Naive thymus-derived CD4-positive, alpha-beta T cell (primary cell): ENCODE data around the gene PPP1R1C. TPM values are rescaled to one million over a fixed set of nuclear protein-coding genes. Genes with fewer than 3 reads are reported as not detected.

Experiments
- ATAC-seq: fragments of 150-1000 bp; cut with Tn5 transposase; 2 replicates; pipeline ENCODE4 v1.10.0; 2021; ENCODE audit warnings: mild to moderate bottlenecking, moderate library complexity
- CTCF ChIA-PET: fragments of 350-600 bp; sonication (Branson Sonifier 250); formaldehyde crosslinking; loops from one replicate; lab custom pipeline; 2021; ENCODE audit warnings: antibody characterized with exemption; lab: Charles Lee
- POLR2A ChIA-PET: fragments of 350-600 bp; sonication (Branson Sonifier 250); formaldehyde crosslinking; loops from one replicate; lab custom pipeline; 2021; ENCODE audit warnings: antibody characterized with exemption, inconsistent platforms; lab: Charles Lee
- DNase-seq, 9 donors: peaks; one replicate each; pipeline versions ENCODE4 v3.0.0 to v3.0.0-alpha.2; 2020 to 2022; ENCODE audit warnings: mixed read lengths in 1 of 9
- H3K27ac ChIP-seq: one replicate; pipeline ENCODE4 v1.7.0; 2013; ENCODE audit warnings: mild to moderate bottlenecking, low read depth, low read length, moderate library complexity
- H3K27me3 ChIP-seq, 2 donors: one replicate each; pipeline ENCODE4 v1.7.0; 2013; ENCODE audit warnings: low read length in 2 of 2, mild to moderate bottlenecking in 2 of 2, moderate library complexity in 2 of 2; ENCODE audit not compliant: control insufficient read depth in 2 of 2, insufficient read depth in 2 of 2
- H3K36me3 ChIP-seq, 3 experiments: 1 replicate in 2 of 3; 2 replicates in 1 of 3; pipeline ENCODE4 v1.7.0; 2013; ENCODE audit warnings: low read length in 3 of 3, mild to moderate bottlenecking in 3 of 3, moderate library complexity in 1 of 3; ENCODE audit not compliant: insufficient read depth in 3 of 3, control insufficient read depth in 2 of 3
- H3K4me1 ChIP-seq, 2 donors: one replicate each; pipeline ENCODE4 v1.7.0; 2013; ENCODE audit warnings: low read length in 2 of 2, mild to moderate bottlenecking in 2 of 2, moderate library complexity in 1 of 2; ENCODE audit not compliant: control insufficient read depth in 2 of 2, insufficient read depth in 2 of 2
- H3K4me3 ChIP-seq: 2 replicates; pipeline ENCODE4 v1.7.0; 2013; ENCODE audit warnings: mild to moderate bottlenecking, low read length
- H3K9me3 ChIP-seq, 3 experiments: 1 replicate in 2 of 3; 2 replicates in 1 of 3; pipeline ENCODE4 v1.7.0; 2013; ENCODE audit warnings: low read length in 3 of 3; ENCODE audit not compliant: control insufficient read depth in 2 of 3
- H3K27ac Mint-ChIP-seq, 9 donors: one replicate each; pipeline ENCODE4 v1.8.0; 2020 to 2022; ENCODE audit warnings: mixed read lengths in 9 of 9, mild to moderate bottlenecking in 8 of 9, moderate library complexity in 5 of 9, inconsistent platforms in 2 of 9
- H3K27me3 Mint-ChIP-seq, 5 donors: one replicate each; pipeline ENCODE4 v1.8.0; 2021 to 2022; ENCODE audit warnings: mixed read lengths in 5 of 5, mild to moderate bottlenecking in 1 of 5
- H3K36me3 Mint-ChIP-seq, 5 donors: one replicate each; pipeline ENCODE4 v1.8.0; 2020 to 2022; ENCODE audit warnings: mixed read lengths in 5 of 5, mild to moderate bottlenecking in 3 of 5, inconsistent platforms in 1 of 5
- H3K4me1 Mint-ChIP-seq, 7 donors: one replicate each; pipeline ENCODE4 v1.8.0; 2020 to 2022; ENCODE audit warnings: mixed read lengths in 7 of 7, mild to moderate bottlenecking in 3 of 7, inconsistent platforms in 1 of 7
- H3K4me3 Mint-ChIP-seq, 10 donors: one replicate each; pipeline ENCODE4 v1.8.0; 2020 to 2022; ENCODE audit warnings: mild to moderate bottlenecking in 10 of 10, mixed read lengths in 10 of 10, moderate library complexity in 6 of 10, inconsistent platforms in 2 of 10
- H3K9me3 Mint-ChIP-seq, 11 donors: one replicate each; pipeline ENCODE4 v1.8.0; 2020 to 2022; ENCODE audit warnings: mixed read lengths in 11 of 11, mild to moderate bottlenecking in 4 of 11, inconsistent platforms in 1 of 11, moderate library complexity in 1 of 11
- intact Hi-C, 2 donors: fragments of 100-400 bp; cut with micrococcal nuclease; formaldehyde crosslinking; loops; one replicate each; pipeline ENCODE4 v1.15.1; 2023
- polyA plus RNA-seq, 2 donors: library from polyadenylated mRNA; unstranded; fragments of 300-500 nt; fragmentation: Illumina TruSeq; gene quantifications; one replicate each; pipeline ENCODE4 v1.2.3, GENCODE V29; 2021
- total RNA-seq, 6 experiments: library from RNA in 5 of 6; stranded (reverse) in 5 of 6; gene quantifications; 1 replicate in 5 of 6; 2 replicates in 1 of 6; pipeline ENCODE4 v1.2.3 and lab custom pipeline; 2021 to 2026

Gene PPP1R1C
- total and polyA plus RNA-seq, 7 experiments from 2014 or later: not detected

DNA sequence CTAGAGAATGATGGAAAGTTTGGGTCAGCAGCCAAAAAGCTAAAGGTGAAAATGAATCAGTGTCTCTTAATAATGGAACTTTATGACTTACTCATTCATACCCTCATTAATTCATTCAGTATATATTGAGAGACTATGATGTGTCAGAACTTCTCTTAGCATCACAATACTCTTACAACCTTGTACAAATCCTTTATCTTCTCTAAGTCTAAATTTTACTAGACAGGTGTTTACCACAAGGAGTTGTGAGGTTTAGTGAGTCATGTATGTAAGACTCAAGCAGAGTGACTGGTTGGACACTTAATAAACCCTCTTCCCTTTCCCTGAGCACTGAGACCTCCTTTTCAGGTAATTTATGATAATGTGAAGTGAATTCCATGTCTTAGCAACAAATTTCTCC is 129.6 kb downstream of the PPP1R1C start:
- H3K9me3 ChIP-seq: no peaks in the 10 kb centered on the region
- ChIA-PET CTCF (no interaction called here), POLR2A (no interaction called here)
- ATAC-seq (no peak), DNase-seq (no peak)
- H3K4me3 ChIP-seq: no peak overlapping the region
- H3K4me1 Mint-ChIP-seq: no peaks in the 10 kb centered on the region
- H3K27me3 Mint-ChIP-seq: peaks cover 0 to 6% (median 0%) of the 10 kb centered on the region in 5 donors
- no peaks in the 10 kb centered on the region for H3K27me3 ChIP-seq
- no peak overlapping the region for H3K27ac ChIP-seq
- no peaks in the 10 kb centered on the region for H3K36me3 Mint-ChIP-seq
- H3K9me3 Mint-ChIP-seq: no peaks in the 10 kb centered on the region
- no peak overlapping the region for H3K27ac Mint-ChIP-seq
- no peak overlapping the region for H3K4me3 Mint-ChIP-seq
- intact Hi-C loops: no loop called here
- H3K4me1 ChIP-seq: no peaks in the 10 kb centered on the region
- no peaks in the 10 kb centered on the region for H3K36me3 ChIP-seq

DNA sequence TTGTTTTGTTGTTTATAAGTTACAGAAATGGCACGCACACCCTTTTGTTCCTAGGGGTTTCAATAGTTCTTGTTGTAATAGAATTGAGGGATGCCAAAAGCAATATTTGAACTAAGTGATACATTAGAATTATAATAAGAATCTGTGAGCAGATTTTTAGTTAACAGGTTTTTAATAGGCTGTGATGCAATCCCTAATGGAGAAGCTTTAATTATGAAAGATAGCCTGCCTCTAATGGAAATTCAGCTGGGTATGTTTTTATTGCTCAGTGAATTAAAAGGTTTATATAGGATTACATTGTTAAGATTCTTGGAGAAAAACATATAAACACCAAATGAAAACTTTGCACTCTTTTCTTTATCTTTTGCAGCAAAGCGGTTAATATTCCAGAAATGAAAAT is 131.1 kb downstream of the PPP1R1C start:
- H3K4me3 Mint-ChIP-seq: no peak overlapping the region
- no peaks in the 10 kb centered on the region for H3K27me3 Mint-ChIP-seq
- ChIA-PET POLR2A (no interaction called here), CTCF (no interaction called here)
- no peak overlapping the region for H3K27ac ChIP-seq
- no peaks in the 10 kb centered on the region for H3K4me1 ChIP-seq
- ATAC-seq (no peak), DNase-seq (no peak)
- H3K4me3 ChIP-seq: no peak overlapping the region
- no peaks in the 10 kb centered on the region for H3K4me1 Mint-ChIP-seq
- no peaks in the 10 kb centered on the region for H3K36me3 Mint-ChIP-seq
- no peaks in the 10 kb centered on the region for H3K9me3 ChIP-seq
- intact Hi-C loops: no loop called here
- H3K27me3 ChIP-seq: no peaks in the 10 kb centered on the region
- H3K36me3 ChIP-seq: no peaks in the 10 kb centered on the region
- peaks cover 0 to 3% (median 0%) of the 10 kb centered on the region in 11 donors for H3K9me3 Mint-ChIP-seq
- no peak overlapping the region for H3K27ac Mint-ChIP-seq

DNA sequence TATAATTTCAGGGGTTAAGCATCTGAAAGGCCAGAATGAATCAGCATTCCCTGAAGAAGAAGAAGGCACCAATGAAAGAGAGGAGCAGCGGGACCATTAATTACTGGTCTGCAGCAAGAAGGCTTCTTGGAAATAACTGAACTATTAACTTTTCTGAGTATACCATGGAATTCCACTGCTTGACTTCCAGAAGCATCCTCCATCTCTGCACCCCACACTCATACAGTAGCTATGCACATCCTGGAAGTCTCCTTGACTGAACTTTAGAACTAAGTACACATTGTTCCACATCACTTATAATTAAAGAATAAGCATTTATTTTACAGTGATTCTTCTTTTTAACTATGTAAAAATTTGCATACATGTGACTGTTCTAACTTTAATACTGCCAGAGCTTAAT is 131.5 kb downstream of the PPP1R1C start:
- Mint-ChIP-seq H3K36me3 (no peaks in the 10 kb centered on the region), H3K27ac (no peak overlapping the region), H3K9me3 (peaks cover 0 to 5% (median 0%) of the 10 kb centered on the region in 11 donors), H3K27me3 (no peaks in the 10 kb centered on the region), H3K4me3 (no peak overlapping the region), H3K4me1 (no peaks in the 10 kb centered on the region)
- no peak for DNase-seq
- ChIA-PET POLR2A (no interaction called here), CTCF (no interaction called here)
- Histone ChIP-seq H3K27me3 (no peaks in the 10 kb centered on the region), H3K36me3 (no peaks in the 10 kb centered on the region), H3K27ac (no peak overlapping the region), H3K4me1 (no peaks in the 10 kb centered on the region), H3K4me3 (no peak overlapping the region), H3K9me3 (no peaks in the 10 kb centered on the region)
- no peak for ATAC-seq
- intact Hi-C loops: no loop called here

DNA sequence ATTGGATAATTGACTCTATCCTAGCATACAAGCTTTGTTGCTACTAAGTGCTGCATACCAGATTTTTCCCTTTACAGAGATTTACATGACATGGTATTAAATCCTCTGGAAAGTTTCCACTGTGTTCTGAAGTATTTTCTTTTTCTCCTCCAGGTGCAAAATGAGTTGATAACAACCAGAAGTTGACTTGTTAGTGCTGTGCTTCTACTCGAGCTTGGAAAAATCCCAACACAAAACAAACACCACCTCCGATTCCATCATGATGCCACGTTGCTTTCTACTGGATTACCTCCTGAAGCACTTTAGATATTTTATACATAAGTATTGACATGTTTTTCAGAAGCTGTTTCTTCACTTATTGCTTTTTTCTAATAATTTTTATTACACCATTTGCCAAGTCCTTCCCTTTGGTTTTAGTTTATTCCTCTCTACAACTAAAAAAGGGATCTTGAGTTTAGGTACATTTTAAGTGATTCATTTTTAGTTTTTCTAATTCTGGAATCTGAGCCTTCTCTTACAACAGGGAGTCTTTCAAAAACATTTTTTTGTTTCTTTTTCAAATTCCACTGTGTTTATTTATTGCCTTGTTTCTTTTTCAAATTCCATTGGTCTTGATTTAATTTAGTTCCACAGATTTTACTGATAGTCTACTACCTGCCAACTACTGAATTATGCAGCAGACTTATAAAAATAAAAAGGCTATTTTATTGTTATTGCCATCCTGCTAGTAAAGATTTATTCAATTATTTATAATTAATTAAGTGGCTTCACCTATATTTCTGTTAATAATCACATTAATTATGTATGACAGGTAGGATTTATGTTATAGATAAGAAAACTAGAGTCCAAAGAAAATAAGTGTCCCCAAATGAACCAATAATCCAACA is 143.4 kb downstream of the PPP1R1C start:
- Mint-ChIP-seq H3K4me3 (no peak overlapping the region), H3K27me3 (peaks cover 0 to 31% (median 12%) of the 10 kb centered on the region in 5 donors), H3K36me3 (no peaks in the 10 kb centered on the region), H3K27ac (no peak overlapping the region), H3K9me3 (peaks cover 0 to 6% (median 2%) of the 10 kb centered on the region in 11 donors), H3K4me1 (no peaks in the 10 kb centered on the region)
- ChIA-PET CTCF (no interaction called here), POLR2A (no interaction called here)
- Histone ChIP-seq H3K9me3 (no peaks in the 10 kb centered on the region), H3K27ac (no peak overlapping the region), H3K4me1 (no peaks in the 10 kb centered on the region), H3K36me3 (no peaks in the 10 kb centered on the region), H3K27me3 (no peaks in the 10 kb centered on the region), H3K4me3 (no peak overlapping the region)
- ATAC-seq (no peak), DNase-seq (no peak)
- intact Hi-C loops: no loop called here

DNA sequence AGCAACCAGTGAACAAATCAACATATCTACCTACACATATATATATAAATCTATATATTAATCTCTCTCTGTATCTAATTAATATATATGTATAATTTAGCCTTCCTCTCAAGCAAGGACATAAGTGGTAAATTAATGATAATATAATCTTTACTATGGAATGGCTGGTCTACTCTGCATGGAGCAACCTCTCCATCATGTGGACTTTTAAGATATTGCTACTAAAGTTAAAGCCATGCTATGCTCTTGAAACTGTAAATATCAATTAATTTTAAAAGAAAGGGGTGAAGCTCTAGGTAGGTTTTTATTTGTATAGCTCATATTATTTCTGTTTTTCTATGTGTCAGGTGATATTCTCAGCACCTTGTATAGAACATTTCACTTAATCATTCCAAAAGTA is 147.0 kb downstream of the PPP1R1C start:
- H3K4me3 Mint-ChIP-seq: no peak overlapping the region
- DNase-seq (no peak), ATAC-seq (no peak)
- H3K27me3 Mint-ChIP-seq: peaks cover 0 to 21% (median 10%) of the 10 kb centered on the region in 5 donors
- Histone ChIP-seq H3K27me3 (no peaks in the 10 kb centered on the region), H3K36me3 (no peaks in the 10 kb centered on the region), H3K27ac (no peak overlapping the region), H3K9me3 (no peaks in the 10 kb centered on the region), H3K4me3 (no peak overlapping the region), H3K4me1 (no peaks in the 10 kb centered on the region)
- no peak overlapping the region for H3K27ac Mint-ChIP-seq
- intact Hi-C loops: no loop called here
- H3K9me3 Mint-ChIP-seq: no peaks in the 10 kb centered on the region
- H3K4me1 Mint-ChIP-seq: no peaks in the 10 kb centered on the region
- POLR2A ChIA-PET: no interaction called here
- no peaks in the 10 kb centered on the region for H3K36me3 Mint-ChIP-seq
- CTCF ChIA-PET: no interaction called here

DNA sequence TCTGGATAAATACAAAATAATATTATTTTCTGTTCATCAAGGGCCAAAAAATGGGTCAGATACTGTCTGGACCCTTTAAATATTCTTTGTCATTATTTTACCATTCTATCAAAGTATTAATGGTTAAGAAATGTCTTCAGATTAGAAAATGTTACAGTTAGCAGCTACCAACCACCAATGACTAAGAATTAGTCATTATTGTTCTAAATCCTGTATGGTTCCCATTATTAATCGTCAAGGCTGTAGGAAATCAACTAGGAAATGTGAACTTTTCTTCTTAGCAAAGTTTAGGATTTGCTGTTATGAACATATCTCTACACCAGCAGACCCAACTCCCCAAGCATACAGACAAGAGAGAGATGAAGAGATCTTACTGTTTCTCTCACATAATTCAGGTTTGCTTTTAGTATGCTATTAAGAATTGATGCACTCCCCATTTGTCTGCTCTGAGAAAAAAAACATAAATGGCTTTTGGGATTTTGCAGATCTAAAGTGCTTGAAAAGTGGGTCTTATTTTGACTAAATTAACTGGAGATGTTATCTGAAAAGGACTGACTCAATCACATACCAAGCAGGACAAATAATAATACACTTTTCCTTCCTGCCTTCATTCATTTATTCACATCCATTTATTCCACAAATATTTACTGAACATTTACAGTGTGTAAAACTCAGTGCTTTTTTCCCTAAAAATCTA is 147.7 kb downstream of the PPP1R1C start:
- H3K36me3 ChIP-seq: no peaks in the 10 kb centered on the region
- DNase-seq (no peak), ATAC-seq (no peak)
- no peaks in the 10 kb centered on the region for H3K36me3 Mint-ChIP-seq
- no peaks in the 10 kb centered on the region for H3K9me3 Mint-ChIP-seq
- no peaks in the 10 kb centered on the region for H3K4me1 Mint-ChIP-seq
- H3K27ac Mint-ChIP-seq: no peak overlapping the region
- no peak overlapping the region for H3K4me3 Mint-ChIP-seq
- ChIA-PET CTCF (no interaction called here), POLR2A (no interaction called here)
- no peak overlapping the region for H3K4me3 ChIP-seq
- H3K9me3 ChIP-seq: no peaks in the 10 kb centered on the region
- no peak overlapping the region for H3K27ac ChIP-seq
- H3K27me3 Mint-ChIP-seq: peaks cover 0 to 18% (median 9%) of the 10 kb centered on the region in 5 donors
- no peaks in the 10 kb centered on the region for H3K4me1 ChIP-seq
- intact Hi-C loops: no loop called here
- H3K27me3 ChIP-seq: no peaks in the 10 kb centered on the region
